CD4-positive, alpha-beta T cell treated with Interleukin-15 for 1 hour (primary cell): Measurements from ENCODE around the gene MYL5.

Experiments used
- DNase-seq: peaks from one replicate; pipeline ENCODE4 v3.0.0-alpha.2; 2020

Gene MYL5

DNA sequence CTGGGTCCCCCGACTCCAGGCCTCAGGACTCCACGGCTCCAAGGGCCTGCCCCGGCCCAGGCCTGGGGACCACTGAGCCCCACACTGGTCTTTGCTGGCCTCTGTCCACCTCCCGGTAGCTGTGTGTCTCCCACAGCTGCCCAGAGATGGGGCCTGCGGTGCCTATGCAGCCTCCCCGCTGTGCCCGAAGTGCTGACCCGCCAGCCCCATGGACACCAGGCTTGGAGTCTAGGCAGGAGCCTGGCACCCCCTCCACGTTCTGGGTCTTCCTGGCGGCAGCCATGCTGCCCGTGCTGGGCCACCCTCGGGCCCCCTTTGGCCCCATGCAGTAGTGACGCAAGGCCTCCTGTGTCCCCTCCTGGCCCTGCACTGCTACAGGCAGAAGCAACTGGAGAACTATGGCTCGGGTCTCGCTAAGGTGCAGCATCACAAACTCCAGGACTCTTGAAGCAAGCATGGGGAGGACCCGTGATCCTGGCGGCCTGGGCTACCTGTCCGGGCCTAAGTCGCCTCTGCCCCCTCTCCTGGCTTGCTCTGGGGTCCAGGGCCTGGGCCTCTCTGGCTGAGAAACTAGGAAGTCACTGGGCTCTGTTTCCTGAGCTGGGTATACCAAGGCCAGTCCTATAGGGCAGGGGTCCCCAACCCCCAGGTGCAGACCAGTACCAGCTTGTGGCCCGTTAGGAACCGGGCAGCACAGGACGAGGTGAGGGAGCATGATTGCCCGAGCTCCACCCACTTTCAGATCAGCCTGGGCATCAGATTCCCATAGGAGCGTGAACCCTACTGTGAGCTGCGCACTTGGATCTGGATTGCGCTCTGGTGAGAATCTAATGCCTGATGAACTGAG is 917 bp downstream of the MYL5 start:
- DNase-seq: no peak

GRCh38 chr4:675980-676870 is 1.9 kb downstream of the MYL5 start:
- DNase-seq: no peak

DNA sequence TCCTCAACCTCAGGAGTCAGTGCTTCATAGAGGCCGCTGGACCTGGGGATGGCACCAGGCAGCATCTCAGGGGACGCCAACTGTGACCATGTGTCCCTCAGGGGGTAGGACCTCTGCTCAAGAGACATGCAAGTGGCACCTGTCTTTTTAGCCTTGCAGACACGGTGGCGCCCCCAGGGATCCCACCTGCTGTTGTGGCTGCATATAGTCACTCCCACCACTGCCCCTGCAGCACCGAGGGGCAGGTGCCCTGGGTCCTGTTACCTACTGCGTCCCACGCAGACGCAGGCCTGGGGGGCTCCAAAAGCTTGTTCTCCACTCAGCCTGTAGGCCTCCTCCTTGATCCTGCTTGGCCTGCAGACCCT is 2.5 kb downstream of the MYL5 start:
- no peak for DNase-seq

DNA sequence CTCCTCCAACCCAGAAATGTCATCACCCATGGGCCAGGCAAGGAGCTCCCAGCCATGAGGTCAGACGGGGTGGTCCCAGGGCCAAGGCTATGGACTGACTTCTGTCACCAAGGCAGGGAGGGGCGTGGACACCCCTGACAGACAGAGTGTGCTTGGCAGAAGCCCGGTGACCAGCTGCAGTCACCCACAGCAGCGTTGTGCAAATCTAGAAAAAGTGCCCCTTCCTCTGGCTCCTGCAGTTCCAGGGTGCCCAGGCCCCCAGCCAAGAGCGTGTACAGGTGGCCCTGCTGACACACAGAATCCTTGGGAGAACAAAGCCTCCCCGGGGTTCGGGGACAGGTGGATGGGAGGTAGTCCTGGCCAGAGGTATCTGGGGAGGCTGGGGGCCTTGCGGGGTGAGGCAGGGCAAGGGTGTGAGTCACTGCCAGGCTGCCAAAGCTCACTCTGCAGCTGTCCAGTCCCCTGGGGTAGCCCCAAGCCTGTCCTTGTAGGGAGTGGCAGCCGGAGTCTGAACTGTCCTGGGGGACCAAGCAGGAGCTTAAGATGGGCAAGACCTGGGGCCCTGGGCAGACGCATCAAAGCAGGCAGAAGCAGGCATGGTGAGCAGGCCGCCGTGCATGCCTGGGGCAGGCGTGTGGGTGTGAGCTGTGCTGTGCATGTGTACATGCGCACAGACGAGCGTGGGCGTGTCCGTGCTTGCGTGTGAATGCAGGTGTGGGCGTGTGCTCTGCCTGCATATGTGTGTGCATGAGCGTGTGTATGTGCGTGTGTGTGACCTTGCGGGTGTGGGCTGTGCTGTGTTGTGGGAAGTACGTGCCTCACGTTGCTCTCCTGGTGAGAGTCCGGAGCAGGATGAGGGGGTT is 3.3 kb downstream of the MYL5 start:
- no peak for DNase-seq

DNA sequence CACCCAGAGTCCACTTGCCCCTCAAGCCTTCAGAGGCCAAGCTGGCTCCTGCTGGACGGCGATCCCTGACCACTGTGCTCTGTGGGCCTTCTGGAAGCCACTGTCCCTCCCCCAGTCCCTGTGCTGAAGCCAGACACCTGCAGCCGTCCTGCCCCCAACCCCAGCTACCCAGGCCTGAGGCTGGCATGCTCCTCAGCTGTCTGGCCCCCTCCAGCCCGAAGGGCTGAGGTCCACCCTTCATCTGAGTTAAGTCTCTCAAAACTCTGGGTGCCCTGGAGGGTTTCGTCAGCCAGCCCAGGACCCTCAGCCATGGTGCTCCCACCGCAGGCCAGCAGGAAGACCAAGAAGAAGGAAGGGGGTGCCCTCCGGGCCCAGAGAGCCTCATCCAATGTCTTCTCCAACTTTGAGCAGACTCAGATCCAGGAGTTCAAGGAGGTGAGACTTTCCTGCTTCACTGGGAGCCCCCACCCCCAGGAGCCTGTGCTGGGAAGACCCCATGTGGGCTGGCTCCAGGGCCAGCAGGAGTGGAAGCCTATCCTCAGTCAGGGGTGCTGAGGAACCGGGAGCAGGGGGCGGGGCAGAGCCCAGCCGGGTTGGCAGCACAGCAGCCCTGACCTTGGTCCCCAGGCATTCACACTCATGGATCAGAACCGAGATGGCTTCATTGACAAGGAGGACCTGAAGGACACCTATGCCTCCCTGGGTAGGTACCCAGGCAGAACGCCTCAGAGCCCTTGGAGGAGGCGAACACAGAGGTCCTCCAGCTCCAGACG is 4.2 kb downstream of the MYL5 start:
- no peak for DNase-seq

DNA sequence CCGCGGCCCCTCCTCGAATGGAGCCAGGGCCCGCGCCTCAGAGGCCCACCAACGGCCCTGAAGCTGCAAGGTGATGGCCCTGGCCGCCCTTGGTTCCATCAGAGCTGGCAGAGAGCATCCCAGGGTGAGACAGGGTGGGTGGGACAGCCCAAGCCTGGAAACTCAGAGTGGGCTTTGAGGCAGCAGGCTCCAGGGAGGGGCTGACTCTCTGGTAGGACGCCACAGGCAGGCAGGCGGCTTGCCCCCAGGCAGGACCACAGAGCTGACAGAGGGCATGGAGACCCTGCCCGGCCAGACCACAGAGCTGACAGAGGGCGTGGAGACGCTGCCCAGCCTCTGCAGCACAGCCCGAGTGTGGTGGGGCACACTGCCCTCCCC is 4.8 kb downstream of the MYL5 start:
- no peak for DNase-seq

- no peak for DNase-seq
Observed at GRCh38 chr4:679629-680028, 5.3 kb downstream of the MYL5 start.

GRCh38 chr4:680091-680490 is 5.7 kb downstream of the MYL5 start:
- no peak for DNase-seq

GRCh38 chr4:680551-680927 is 6.2 kb downstream of the MYL5 start:
- DNase-seq: no peak

- DNase-seq: peak; percentile 74
Observed at GRCh38 chr4:680928-681645, 6.7 kb downstream of the MYL5 start.

DNA sequence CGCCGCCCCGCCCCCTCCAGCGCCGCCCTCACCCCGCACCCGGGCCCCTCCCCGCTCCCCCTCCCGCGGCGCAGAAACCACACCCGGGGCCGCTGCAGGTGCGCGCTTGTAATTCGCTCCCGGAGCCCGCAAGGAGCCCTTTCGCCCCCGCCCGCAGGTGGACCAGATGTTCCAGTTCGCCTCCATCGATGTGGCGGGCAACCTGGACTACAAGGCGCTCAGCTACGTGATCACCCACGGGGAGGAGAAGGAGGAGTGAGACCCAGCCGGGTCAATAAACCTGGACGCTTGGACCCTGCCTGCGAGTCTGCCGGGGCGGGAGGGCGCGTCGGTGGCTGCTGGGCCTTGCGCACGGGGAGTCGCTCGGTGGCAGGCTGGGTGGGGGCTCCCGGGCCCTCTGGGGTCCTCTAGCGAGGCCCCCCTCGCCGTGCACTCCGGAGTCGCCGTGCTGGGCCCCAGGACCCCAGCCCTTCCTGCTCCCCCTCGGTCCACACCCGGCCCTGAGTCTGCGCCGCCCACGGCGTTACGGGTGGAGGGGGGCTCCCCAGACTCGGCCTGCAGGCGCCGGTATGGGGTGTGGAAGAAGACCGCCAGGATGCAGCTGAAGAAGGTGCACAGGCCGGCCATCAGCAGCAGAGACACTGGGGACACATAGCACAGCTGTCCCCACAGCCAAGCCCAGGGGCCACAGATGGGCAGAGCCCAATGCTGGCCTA is 7.6 kb downstream of the MYL5 start:
- no peak for DNase-seq

DNA sequence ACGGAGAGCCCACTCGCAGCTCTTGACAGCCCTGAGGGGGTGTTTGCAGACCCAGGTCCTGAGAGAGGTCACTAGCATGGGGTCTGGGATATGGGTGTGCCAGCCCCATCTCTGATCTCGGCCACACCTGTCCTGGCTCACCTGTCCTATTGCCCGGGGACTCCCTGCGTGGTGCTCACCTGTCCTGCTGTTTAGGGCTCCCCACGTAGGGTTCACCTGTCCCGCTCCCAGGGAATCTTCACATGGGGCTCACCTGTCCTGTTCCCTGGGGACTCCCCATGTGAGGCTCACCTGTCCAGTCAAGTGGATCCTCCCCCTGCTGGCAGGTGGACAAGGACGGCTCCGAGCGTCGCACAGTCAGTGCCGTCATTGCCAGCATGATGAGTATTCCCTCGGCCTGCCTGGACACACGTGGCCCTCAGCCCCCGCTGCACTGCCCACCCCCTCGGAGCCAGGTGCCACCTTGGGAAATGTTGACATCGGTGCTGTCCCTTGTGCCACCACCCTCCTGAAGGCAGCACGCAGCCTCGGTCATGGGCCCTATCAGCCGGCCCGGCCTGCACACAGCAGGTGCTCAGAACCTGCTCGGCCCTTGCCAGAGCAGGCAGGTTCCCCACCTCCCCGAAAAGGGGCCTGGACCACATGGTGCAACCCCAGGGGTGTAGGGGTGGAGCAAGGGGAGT is 8.3 kb downstream of the MYL5 start:
- no peak for DNase-seq

- no peak for DNase-seq
Observed at GRCh38 chr4:683247-683897, 9.0 kb downstream of the MYL5 start.

DNA sequence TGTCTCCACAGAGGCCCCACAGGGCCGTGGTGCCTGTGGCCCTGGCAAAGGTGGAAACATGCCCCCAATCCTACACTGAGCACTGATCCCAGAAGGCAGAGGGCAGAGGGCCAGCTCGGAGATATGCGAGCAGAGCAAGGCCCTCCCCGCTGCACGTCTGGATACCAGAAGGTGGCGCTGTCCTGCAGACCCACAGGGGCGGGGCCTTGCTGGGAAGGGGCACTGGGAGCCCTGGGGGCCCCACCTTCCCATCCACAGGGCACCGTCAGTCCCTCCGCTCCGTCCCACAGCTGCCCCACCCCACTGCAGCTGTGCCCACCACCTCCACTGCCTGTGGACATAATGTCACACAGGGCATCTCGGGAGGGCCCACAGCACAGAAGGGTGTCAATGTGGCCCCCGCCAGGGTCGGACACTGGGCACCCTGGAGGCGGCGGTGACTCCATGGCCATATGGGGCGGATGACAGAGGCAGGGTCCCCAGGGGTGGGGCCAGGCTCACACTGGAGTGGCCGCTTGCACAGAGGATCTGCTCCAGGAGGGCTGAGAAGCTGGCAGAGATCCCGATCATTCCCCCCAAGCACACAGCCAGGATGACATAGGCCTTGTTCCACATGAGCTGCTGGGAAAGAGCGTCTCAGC is 9.8 kb downstream of the MYL5 start:
- peak; percentile 36 for DNase-seq

GRCh38 chr4:684623-685327 is 10.4 kb downstream of the MYL5 start:
- no peak for DNase-seq

GRCh38 chr4:685679-686412 is 11.5 kb downstream of the MYL5 start:
- DNase-seq: no peak

DNA sequence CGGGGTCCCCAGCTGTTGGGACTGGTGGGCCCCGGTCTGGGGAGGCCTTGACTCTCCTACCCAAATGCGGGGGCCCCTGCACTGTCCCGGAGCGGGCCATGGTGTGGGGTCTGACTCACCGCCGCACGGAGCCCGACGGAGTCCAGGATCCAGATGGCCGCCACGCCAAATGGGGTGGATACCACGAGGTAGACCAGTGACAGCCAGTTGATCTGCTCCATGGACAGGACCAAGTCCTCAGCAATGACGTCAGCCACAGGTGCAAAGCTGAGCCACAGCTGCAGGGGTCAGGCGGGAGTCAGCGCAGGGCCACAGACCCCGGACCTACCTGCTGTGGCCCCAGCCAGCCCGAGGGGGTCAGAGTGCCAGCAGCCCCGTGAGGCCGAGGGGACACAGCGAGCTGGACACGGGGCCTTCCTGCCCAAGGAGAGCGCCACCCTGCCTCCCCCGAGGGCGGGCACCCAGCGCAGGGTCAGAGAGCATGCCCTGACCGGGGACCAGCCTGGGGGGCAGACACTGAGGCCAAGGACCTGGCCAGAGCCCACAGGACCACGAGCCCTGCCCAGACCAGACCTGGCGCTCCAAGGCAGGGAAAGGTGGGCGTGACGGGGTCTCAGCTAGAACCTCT is 12.2 kb downstream of the MYL5 start:
- no peak for DNase-seq
